DMS79 treated with DMSO at 0.1 percent for 48 hours (cell line): ENCODE results near the gene MYO3A.

Experiments
- DNase-seq: peaks from one replicate; lab custom pipeline; 2025; lab: John Stamatoyannopoulos, UW

The MYO3A gene

GRCh38 chr10:26214004-26214403, 280.0 kb downstream of the MYO3A start:
- DNase-seq, result peak; percentile 59

- peak; percentile 59 for DNase-seq
These were observed 280.7 kb downstream of the MYO3A start for GRCh38 chr10:26214551-26215395.

- peak; percentile 44 for DNase-seq
These were observed 281.4 kb downstream of the MYO3A start for GRCh38 chr10:26215396-26215934.

- DNase-seq, result peak; percentile 44
These were observed 282.0 kb downstream of the MYO3A start for GRCh38 chr10:26215935-26216584.

- peak; percentile 12 for DNase-seq
These were observed 282.8 kb downstream of the MYO3A start, which contains the start of gene GAD2 for GRCh38 chr10:26216585-26217395. TSS of gene GAD2 (plus strand) at chr10:26216774. CDS start at chr10:26216810, 36 bp downstream.

- DNase-seq, result peak; percentile 9
These were observed 283.5 kb downstream of the MYO3A start for GRCh38 chr10:26217396-26218086.

GRCh38 chr10:26219676-26220075, 285.6 kb downstream of the MYO3A start:
- DNase-seq, result no peak

GRCh38 chr10:26220901-26221300, 286.9 kb downstream of the MYO3A start:
- no peak for DNase-seq

GRCh38 chr10:26221541-26221940, 287.5 kb downstream of the MYO3A start:
- no peak for DNase-seq

GRCh38 chr10:26222563-26222962, 288.5 kb downstream of the MYO3A start:
- no peak for DNase-seq

- DNase-seq, result no peak
These were observed 291.3 kb downstream of the MYO3A start for GRCh38 chr10:26225322-26225721.

- DNase-seq, result no peak
These were observed 293.8 kb downstream of the MYO3A start for GRCh38 chr10:26227786-26228185.

GRCh38 chr10:26232174-26232573, 298.1 kb downstream of the MYO3A start:
- no peak for DNase-seq

- DNase-seq, result no peak
These were observed 301.7 kb downstream of the MYO3A start for GRCh38 chr10:26235761-26236160.

GRCh38 chr10:26238378-26238777, 304.3 kb downstream of the MYO3A start:
- no peak for DNase-seq

- DNase-seq, result peak; percentile 67
These were observed 308.8 kb downstream of the MYO3A start for GRCh38 chr10:26242706-26243350.

GRCh38 chr10:26243351-26243720, 309.3 kb downstream of the MYO3A start:
- DNase-seq, result no peak

GRCh38 chr10:26249681-26250080, 315.7 kb downstream of the MYO3A start:
- DNase-seq, result no peak

GRCh38 chr10:26251925-26252324, 317.9 kb downstream of the MYO3A start:
- DNase-seq, result peak; percentile 11

GRCh38 chr10:26254616-26255015, 320.6 kb downstream of the MYO3A start:
- no peak for DNase-seq

GRCh38 chr10:26259341-26259740, 325.3 kb downstream of the MYO3A start:
- no peak for DNase-seq
